ENCODE data around the gene SESN3.
"Not testable (repeated sequence)": the region's sequence is repeated elsewhere in the genome, so short reads cannot be mapped to it uniquely, and the experiment has no call there.

SESN3 gene

DNA sequence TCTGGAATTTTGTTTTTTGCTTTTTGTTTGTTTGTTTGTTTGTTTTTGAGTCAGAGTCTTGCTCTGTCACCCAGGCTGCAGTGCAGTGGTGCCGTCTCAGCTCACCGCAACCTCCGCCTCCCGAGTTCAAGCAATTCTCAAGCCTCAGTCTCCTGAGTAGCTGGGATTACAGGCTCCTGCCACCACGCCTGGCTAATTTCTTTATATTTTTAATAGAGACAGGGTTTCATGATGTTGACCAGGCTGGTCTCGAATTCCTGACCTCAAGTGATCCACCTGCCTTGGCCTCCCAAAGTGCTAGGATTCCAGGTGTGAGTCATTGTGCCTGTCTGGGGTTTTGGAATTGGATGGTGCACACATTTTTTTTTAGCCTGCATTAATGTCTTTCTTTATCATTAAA lies 20.9 kb upstream of the SESN3 start:
- not testable (repeated sequence) for DNase-seq (ENCODE audit: low read depth in 2 of 2)

- DNase-seq (ENCODE audit: low read depth in 2 of 2), result no peak
These were observed 17.9 kb upstream of the SESN3 start for GRCh38 chr11:95248666-95249467.

GRCh38 chr11:95247883-95248282 lies 16.9 kb upstream of the SESN3 start:
- DNase-seq (ENCODE audit: low read depth in 2 of 2), result no peak

DNA sequence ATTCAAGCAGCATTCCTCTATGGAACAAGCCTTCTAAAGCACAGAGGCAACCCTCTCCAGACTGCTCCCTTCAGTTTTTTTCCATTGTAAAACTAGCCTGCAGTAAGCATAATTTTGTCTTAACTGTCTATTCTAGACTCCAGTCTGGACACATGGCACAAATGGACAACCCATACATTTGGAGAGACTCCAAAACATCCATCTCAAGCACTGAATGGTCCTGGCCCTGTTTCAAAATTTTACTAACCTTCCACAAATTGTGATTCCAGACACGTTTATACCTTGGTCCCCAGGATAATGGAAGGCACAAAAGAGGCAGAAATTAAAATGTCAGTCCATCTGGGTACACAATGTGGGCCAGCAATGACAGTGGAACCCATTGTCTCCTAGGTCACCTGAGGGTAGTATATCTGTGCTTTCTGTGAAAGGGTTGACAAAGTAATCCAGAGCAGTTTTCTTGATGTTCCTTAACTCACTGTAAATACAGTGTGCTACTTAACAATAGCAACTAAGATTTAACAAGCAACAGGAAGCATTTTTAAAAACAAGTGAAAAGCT lies 16.2 kb upstream of the SESN3 start:
- no peak for DNase-seq (ENCODE audit: low read depth in 2 of 2)

DNA sequence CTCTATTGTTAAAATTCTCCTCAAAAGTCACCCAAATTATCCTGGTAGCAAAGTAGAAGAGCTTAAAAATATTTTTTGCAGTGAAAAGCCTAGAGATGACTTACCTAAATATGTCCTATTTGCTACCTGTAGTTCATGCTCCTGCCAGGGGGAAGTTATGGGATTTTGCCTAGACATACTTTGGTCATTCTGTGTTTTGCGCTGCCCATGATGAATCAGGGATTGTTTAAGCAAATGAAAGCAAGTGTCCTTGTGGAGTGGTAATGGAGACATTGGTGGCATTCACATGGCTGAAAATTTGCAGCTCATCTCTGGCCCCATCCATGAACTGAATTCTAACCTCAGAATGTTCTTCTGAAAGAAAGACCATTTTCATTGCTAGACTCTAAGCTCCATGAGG lies 14.6 kb upstream of the SESN3 start:
- no peak for DNase-seq (ENCODE audit: low read depth in 2 of 2)

- DNase-seq (ENCODE audit: low read depth in 2 of 2), result no peak
These were observed 14.0 kb upstream of the SESN3 start for GRCh38 chr11:95245038-95245437.

DNA sequence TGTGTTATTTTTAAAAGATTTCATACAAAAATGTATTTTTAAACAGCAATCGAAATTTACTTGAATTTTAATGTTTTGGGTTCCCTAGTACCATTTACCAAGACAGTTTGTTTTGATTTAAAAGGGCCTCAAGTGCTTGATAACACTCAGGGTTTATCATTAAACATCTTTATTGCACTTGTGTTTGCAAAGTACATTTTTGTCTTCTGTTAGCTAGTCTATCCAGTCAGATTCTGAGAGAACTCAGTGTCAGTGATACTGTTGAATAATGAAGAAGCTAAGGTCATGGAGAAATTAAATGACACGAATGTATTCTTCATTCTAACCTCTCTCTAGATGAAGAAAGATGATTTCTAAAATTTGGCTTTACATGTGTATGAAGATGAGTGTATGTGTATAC lies 12.7 kb upstream of the SESN3 start:
- no peak for DNase-seq (ENCODE audit: low read depth in 2 of 2)

DNA sequence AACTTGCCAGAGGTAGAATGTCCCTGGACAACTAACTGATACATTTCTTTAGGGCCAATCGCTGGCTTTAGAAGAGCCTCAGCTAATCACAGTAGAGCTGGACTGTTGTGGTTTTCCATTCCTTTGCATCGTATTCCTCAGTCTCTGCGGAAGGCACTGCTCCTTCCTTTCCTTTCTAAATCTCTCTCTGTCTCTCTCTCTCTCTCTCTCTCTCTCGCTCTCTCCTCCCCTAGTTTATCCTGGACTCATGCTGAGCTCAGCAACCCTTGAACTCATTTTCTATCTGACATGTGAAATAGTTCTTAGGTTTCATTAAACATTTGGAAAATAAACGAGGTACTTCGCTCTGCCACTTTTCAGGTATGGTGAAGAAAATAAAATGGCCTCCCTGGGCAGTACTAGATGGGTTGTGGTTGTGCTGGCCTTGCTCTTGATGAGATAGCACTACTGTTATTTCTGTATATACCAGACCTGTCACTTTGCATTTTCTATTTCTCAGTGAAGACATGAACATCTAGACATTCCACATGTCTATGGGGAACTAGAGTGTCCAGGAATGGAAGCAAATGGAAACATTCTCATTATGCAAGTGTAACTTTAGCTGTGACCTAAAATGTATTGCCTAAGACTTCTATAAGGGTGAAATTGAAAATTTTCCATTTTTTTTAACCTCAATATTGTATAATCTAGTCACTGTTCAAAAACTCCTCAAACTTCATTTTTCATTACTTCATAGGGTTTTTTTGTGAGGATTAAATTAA lies 12.0 kb upstream of the SESN3 start:
- no peak for DNase-seq (ENCODE audit: low read depth in 2 of 2)

- DNase-seq (ENCODE audit: low read depth in 2 of 2), result no peak
These were observed 11.3 kb upstream of the SESN3 start for GRCh38 chr11:95242091-95242844.

- no peak for DNase-seq (ENCODE audit: low read depth in 2 of 2)
These were observed 10.7 kb upstream of the SESN3 start for GRCh38 chr11:95241681-95242081.

- DNase-seq (ENCODE audit: low read depth in 2 of 2), result no peak
These were observed 9.1 kb upstream of the SESN3 start for GRCh38 chr11:95239871-95240649.

- DNase-seq (ENCODE audit: low read depth in 2 of 2), result no peak
These were observed 1.7 kb upstream of the SESN3 start for GRCh38 chr11:95232666-95233065.

DNA sequence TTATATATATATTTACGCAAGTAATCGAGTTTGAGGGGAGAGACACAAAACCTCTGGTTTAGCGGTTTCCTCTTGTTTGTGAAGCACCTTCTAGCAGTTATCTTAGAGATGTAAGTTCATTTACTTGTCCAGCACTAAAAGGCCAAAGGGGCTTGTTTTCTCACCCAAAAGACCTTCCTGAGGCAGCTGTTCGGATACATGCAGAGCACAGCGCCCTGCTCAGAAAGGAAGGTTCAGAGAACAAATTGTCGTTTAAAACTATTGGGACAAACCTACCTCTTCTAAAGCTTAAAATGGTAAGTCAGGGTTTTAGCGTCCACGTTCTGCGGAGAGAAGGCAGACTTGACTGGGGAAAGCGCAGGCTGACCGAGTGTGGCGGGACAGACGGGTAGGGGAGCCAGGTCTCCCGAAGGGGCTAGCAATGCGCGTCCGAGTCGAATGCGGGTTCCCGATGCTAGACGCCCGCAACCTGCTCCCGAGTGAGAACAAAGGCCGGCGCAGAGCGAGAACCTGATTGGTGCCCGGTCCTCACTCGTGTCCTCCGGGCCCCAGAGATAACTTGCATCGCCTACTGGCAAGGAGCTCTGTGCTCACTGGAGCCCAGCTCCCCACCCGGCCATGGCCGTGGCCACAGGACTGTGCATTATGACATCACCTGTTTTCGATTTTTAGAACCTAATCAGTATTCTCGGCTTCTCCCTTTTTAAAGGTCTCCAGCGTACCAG lies 1.0 kb upstream of the SESN3 start:
- peak; percentile 40 to 43 for DNase-seq (ENCODE audit: low read depth in 2 of 2)

DNA sequence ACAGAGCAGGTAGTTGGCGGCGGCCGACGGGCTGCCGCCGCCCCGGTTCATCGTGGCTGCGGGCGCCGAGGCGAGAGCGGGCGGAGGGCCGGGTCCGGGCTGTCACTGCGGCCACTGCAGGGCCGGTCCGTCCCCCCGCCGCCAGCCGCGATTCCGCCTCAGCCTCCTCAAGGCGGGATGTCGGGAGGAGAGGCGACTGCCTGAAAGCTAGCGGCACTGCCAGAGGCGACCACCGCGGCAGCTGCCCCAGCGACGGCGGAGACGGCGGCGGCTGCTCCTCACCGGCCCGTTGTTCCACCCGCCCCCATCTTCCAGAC lies 234 bp downstream of the SESN3 start:
- DNase-seq (ENCODE audit: low read depth in 2 of 2), result no peak

DNA sequence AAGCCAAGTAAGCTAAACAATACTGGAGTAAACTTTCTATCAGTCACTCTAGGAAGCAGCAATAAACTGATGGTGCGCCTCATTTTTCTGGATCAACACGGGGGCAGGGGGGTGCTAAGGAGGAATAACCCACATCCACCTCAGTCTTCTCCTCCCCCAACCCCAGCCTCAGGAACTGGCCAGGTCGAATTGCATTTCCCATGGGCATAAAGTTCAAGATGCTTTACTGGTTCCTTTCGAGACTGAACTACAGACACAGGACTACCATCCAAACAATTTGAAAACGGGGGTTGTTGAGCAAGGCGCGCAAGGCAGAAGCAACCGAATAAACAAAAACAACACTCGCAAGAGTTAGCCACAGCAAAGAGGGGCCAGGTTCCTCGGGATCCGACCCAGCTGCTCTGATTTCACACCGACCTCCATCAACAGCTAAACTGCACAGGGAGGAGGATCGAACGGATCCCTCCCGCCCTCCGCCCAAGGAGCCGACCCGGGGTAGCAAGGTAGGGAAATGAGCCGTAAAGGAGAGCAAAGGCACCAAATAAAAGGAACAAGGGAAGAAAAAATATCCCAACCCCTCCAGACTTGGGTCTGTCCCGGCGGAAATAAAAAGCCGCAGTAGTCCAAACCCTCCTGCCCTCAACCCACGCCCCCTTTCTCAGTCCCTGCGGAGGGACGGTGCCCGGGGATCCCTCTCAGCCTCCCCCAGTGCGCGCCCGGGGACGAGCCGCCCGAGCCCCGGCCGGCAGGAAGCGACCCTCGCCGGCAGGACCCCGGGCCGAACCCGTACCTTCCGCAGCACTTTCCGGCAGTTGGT lies 801 bp downstream of the SESN3 start:
- DNase-seq (ENCODE audit: low read depth in 2 of 2), result peak in 1 of 2 donors; percentile 14

GRCh38 chr11:95229199-95229992 lies 1.6 kb downstream of the SESN3 start:
- no peak for DNase-seq (ENCODE audit: low read depth in 2 of 2)

GRCh38 chr11:95228081-95228749 lies 2.8 kb downstream of the SESN3 start:
- no peak for DNase-seq (ENCODE audit: low read depth in 2 of 2)

DNA sequence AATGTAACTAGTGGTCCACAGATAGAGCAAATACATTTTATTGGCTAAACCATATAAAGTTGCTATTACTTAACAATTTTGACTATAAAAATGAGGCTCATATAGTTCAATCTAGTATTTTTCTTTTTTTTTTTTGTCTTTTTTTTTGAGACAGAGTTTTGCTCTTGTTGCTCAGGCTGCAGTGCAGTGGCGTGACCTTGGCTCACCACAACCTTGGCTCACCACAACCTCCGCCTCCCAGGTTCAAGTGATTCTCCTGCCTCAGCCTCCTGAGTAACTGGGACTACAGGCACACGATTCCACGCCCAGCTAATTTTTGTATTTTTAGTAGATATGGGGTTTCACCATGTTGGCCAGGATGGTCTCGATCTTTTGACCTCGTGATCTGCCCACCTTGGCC lies 3.9 kb downstream of the SESN3 start:
- not testable (repeated sequence) for DNase-seq (ENCODE audit: low read depth in 2 of 2)

DNA sequence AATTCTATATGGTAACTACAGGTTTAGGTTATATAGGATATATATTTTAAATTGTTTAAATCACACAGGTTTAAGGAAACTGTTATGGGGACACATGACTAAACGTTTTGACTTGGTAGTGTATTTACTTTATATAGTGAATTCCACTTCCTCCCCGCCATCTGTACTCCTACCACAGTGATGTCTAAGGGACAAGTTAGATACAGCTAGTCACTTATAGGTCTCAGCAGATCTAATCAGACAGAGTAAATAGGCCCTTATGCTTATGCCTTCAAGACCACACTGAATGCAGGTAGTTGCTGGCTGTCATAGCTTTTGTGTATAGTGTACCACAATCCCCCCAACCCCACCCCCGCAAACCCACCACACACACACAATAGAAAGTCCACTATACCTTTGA lies 8.2 kb downstream of the SESN3 start:
- no peak for DNase-seq (ENCODE audit: low read depth in 2 of 2)
